ENCODE results near the gene QSOX2. TPM values are rescaled to one million over a fixed set of nuclear protein-coding genes. Genes with fewer than 3 reads are reported as not detected.

QSOX2 gene
- total RNA-seq, 1 donor from 2014 or later: 16.8 TPM

DNA sequence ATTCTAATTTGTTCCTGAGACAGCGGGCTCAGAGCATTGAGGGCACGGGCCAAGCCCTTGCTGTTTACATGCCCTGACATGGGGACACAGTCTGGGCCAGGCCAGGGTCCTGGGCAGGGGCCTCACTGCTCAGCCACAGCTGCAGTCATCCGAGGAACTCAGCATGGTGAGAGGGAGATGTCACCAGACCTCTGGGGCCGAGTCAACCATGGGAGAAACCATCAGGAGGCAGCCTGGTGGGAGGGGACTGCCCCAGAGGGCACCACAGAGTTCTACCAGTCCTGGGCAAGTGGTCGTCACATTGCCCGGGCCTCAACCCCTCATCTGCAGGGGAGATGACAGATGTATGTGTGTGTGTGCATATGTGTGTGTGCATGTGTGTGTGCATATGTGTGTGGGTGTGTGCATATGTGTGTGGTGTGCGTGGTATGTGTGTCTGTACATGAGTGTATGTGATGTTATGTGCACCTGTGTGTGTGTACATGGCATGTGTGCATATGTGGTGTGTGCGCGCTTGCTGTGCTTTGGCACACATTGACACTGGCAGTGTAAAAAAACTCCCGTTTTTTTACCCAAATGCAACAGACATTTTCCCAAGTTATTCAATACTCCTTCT, 84.5 kb downstream of the QSOX2 start:
- Mint-ChIP-seq H3K27me3 (ENCODE audit: low read depth) (peaks cover 26% of the 10 kb centered on the region), H3K9me3 (peaks cover 16% of the 10 kb centered on the region), H3K4me3 (no peak overlapping the region), H3K36me3 (no peaks in the 10 kb centered on the region), H3K4me1 (peaks cover 8% of the 10 kb centered on the region), H3K27ac (no peak overlapping the region)
- no peak for DNase-seq (ENCODE audit: low spot score in 2 of 2, unreplicated experiment in 2 of 2)
- TF ChIP-seq, protein P1, sequence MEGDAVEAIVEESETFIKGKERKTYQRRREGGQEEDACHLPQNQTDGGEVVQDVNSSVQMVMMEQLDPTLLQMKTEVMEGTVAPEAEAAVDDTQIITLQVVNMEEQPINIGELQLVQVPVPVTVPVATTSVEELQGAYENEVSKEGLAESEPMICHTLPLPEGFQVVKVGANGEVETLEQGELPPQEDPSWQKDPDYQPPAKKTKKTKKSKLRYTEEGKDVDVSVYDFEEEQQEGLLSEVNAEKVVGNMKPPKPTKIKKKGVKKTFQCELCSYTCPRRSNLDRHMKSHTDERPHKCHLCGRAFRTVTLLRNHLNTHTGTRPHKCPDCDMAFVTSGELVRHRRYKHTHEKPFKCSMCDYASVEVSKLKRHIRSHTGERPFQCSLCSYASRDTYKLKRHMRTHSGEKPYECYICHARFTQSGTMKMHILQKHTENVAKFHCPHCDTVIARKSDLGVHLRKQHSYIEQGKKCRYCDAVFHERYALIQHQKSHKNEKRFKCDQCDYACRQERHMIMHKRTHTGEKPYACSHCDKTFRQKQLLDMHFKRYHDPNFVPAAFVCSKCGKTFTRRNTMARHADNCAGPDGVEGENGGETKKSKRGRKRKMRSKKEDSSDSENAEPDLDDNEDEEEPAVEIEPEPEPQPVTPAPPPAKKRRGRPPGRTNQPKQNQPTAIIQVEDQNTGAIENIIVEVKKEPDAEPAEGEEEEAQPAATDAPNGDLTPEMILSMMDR (IDR thresholded peaks at IDR 0.05; ENCODE audit: unreplicated experiment): no peak

DNA sequence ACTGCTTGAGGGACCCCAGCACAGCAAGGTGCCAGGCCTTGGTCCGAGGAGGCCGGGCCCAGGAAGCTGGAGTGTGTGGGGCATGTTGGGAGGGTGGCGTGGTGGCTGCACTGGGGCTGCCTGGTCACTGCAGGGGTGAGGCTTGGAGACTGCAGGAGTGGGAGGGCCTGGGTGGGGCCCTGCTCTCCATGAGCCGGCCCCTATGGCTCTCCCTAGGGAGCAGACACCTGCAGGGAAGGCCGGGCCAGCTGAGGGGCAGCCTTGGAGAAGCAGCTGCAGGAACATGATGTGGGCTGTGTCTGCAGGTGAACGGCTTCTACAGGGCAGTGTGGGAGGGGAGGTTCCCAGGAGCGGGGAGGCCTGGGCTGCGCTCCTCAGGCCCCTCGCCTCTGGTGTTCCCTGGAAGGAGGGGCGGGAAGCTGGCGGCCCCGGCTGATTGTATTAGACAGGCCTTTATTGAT, 85.2 kb downstream of the QSOX2 start:
- TF ChIP-seq, protein P1 (IDR thresholded peaks at IDR 0.05; ENCODE audit: unreplicated experiment): no peak
- no peak overlapping the region for H3K27ac Mint-ChIP-seq
- H3K4me3 Mint-ChIP-seq: no peak overlapping the region
- H3K9me3 Mint-ChIP-seq: peaks cover 11% of the 10 kb centered on the region
- no peak for DNase-seq (ENCODE audit: low spot score in 2 of 2, unreplicated experiment in 2 of 2)
- no peaks in the 10 kb centered on the region for H3K36me3 Mint-ChIP-seq
- peaks cover 8% of the 10 kb centered on the region for H3K4me1 Mint-ChIP-seq
- H3K27me3 Mint-ChIP-seq (ENCODE audit: low read depth): peaks cover 29% of the 10 kb centered on the region

DNA sequence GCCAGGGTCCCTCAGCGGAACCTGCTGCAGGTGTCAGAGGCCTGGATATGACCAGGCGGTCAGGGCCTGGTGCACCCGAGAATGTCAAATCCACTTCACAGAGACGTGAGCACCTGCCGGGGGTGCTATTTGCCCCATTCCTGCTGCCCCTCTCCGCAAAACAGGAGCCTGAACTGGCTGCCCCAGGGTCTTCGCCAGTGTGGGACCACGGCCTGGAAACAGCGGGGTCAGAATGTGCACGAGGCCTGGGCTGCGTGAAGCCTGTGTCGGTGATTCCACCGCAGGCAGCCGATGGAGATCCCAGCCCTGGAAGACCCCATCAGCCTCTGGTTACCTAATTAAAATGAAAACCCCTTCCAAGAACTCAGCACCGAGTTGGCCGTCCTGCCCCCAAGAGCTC, 85.8 kb downstream of the QSOX2 start:
- Mint-ChIP-seq H3K27ac (no peak overlapping the region), H3K36me3 (no peaks in the 10 kb centered on the region)

DNA sequence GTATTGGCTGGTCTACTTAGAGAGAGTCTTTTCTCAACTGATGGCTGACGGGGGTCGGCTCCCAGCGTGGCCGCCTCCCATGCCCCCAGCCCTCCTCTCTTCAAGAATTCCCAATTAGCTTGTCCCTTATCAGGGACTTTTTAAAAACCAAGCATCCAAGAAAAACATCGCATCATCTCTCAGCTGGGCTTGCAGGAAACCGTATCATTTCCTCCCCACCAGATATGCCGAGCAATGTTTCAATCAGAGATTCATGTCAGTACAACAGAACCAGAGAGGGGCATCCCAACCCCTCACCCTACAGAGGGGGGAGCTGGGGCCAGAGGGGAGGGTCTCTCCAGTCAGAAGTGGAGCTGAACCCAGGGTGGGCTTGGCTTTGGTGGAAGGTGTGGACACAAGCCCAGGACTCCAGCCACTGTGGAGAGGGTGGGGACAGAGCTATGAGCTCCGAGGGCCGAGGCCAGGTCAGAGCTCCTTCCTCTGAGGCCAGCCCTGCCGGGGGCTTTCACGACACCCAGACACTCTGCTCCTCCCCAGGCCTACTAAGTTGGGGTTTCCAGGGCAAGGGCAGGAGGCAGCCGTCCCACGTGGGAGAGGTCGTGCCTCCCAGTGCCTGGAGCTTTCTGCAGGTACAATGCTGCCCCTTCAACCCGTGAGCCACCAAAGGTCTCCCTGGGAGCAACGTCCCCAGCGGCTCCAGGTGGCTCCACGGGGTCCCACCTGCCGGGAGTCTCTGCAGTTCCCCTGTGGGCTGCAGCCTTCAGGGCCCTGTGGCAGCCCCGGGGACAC, 87.9 kb downstream of the QSOX2 start:
- Mint-ChIP-seq H3K27ac (no peak overlapping the region), H3K4me3 (no peak overlapping the region), H3K9me3 (no peaks in the 10 kb centered on the region), H3K27me3 (ENCODE audit: low read depth) (peaks cover 29% of the 10 kb centered on the region), H3K36me3 (no peaks in the 10 kb centered on the region), H3K4me1 (peaks cover 8% of the 10 kb centered on the region)
- no peak for DNase-seq (ENCODE audit: low spot score in 2 of 2, unreplicated experiment in 2 of 2)
- TF ChIP-seq, protein P1 (IDR thresholded peaks at IDR 0.05; ENCODE audit: unreplicated experiment): no peak

More for the DNA sequence above, 85.8 kb downstream of the QSOX2 start:
- DNase-seq (ENCODE audit: low spot score in 2 of 2, unreplicated experiment in 2 of 2): no peak
- peaks cover 8% of the 10 kb centered on the region for H3K9me3 Mint-ChIP-seq
- H3K4me1 Mint-ChIP-seq: peaks cover 8% of the 10 kb centered on the region
- H3K27me3 Mint-ChIP-seq (ENCODE audit: low read depth): peaks cover 32% of the 10 kb centered on the region
- TF ChIP-seq, protein P1 (IDR thresholded peaks at IDR 0.05; ENCODE audit: unreplicated experiment): no peak
- H3K4me3 Mint-ChIP-seq: no peak overlapping the region

Other genes starting within 250 kb of the QSOX2 start
- 18.4 to 20.0 TPM (median 19.1 TPM) in 3 replicates for gene NACC2, start 150.5 kb downstream of the QSOX2 start, total RNA-seq
- gene TMEM250, start 126.9 kb downstream of the QSOX2 start, total RNA-seq: 34.2 to 35.3 TPM (median 34.5 TPM) in 3 replicates
- not detected in 3 replicates for gene LHX3, start 40.7 kb downstream of the QSOX2 start, total RNA-seq
- gene CCDC187, start 58.3 kb upstream of the QSOX2 start, total RNA-seq: 0.42 to 0.54 TPM (median 0.47 TPM) in 3 replicates
- gene GPSM1, start 81.7 kb upstream of the QSOX2 start, total RNA-seq: 98.6 to 103 TPM (median 102 TPM) in 3 replicates
- 11.8 to 14.7 TPM (median 13.0 TPM) in 3 replicates for gene DNLZ, start 117.9 kb upstream of the QSOX2 start, total RNA-seq
- 3.6 to 4.9 TPM (median 4.0 TPM) in 3 replicates for gene CARD9, start 127.9 kb upstream of the QSOX2 start, total RNA-seq
- 18.2 to 19.3 TPM (median 18.2 TPM) in 3 replicates for gene SNAPC4, start 154.4 kb upstream of the QSOX2 start, total RNA-seq
- gene ENTR1, start 164.8 kb upstream of the QSOX2 start, total RNA-seq: 67.3 to 72.1 TPM (median 71.9 TPM) in 3 replicates
- 72.2 to 74.6 TPM (median 72.7 TPM) in 3 replicates for gene PMPCA, start 164.8 kb upstream of the QSOX2 start, total RNA-seq
- 22.1 to 24.6 TPM (median 23.3 TPM) in 3 replicates for gene INPP5E, start 194.0 kb upstream of the QSOX2 start, total RNA-seq
- 89.9 to 92.2 TPM (median 90.2 TPM) in 3 replicates for gene SEC16A, start 237.2 kb upstream of the QSOX2 start, total RNA-seq

Data from mesothelial cell of epicardium (in vitro differentiated cells).